Renal pelvis (tissue), 4 donors: Measurements from ENCODE around the gene RUFY4. TPM values are rescaled to one million over a fixed set of nuclear protein-coding genes. Genes with fewer than 3 reads are reported as not detected.

Experiments
- DNase-seq: peaks from one replicate; pipeline ENCODE4 v3.0.0-alpha.2; 2013
- polyA plus RNA-seq, 3 donors: library from polyadenylated mRNA; unstranded; fragments of 120-200 nt; gene quantifications; one replicate each; pipeline ENCODE4 v1.2.1, GENCODE V29; 2013; ENCODE audit not compliant: insufficient read length in 3 of 3

The RUFY4 gene
- polyA plus RNA-seq, 3 donors: 0.08 to 0.43 (median 0.36) TPM

DNA sequence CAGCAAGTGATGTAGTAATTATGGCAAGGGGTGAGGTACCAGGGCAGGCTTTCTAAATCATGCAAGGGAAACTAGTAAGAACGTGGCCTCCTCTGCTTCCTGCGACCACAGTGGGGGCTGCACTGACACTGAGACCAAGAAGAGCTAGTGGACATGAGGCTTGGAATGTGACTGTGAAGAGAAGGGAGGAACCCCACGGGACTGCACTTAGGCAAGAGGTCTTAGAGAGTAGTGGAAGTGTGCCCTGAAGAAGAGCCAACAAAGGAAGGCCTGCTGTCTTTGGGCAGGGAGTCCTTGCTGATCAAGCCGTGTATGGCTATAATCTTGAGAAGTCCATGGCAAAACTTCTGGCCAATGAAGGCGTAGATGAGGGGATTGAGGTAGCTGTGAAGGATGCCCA lies 8.9 kb upstream of the RUFY4 start:
- no peak for DNase-seq

DNA sequence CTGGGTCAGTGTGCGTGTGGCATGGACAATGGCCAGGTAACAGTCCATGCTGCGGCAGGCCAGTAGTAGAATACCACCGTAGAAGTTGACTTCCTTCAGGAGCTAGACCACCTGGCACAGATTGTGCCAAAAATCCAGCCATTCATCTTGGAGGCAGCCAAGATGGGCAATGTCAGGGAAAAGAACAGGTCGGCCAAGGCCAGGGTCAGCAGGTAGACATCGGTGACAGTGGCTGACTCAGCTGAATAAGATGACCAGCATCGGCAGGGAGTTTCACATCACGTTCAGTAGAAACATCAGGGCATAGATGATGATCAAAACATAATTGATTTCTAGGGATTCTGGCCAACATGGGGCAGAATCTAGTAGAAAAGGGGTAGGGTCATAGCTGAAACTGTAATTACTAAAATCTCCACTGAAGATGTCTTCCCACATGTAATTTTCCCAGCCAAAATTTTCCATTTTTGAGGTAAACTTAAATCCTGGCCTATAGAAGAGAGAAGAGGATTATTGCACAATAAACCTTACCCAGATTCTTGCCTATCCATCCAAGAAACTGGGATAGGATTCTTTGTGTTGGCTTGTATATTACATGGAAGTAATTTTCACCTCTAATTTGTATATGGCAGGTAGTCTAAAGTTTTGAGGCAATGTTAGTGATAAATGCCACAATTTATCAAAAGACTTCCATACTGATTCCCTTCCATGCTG lies 7.9 kb upstream of the RUFY4 start:
- no peak for DNase-seq

DNA sequence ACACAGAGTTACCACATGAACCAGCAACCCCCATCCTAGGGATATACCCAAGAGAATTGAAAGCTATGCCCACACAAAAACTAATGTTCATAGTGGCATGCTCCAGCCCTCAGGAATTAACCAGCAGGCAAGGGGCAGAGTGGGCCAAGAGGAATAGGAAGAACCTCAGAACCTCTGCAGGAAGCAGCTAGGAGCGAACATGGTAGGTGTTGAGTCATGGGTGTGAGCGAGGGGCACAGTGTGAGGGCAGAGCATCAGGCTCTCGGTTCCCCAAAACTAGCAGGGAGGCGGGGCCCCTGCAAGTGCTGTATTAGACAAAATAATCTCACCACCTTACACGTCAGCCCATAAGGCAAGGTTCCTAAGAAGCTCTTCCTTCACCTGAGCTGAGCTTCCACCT lies 5.6 kb upstream of the RUFY4 start:
- DNase-seq: no peak

DNA sequence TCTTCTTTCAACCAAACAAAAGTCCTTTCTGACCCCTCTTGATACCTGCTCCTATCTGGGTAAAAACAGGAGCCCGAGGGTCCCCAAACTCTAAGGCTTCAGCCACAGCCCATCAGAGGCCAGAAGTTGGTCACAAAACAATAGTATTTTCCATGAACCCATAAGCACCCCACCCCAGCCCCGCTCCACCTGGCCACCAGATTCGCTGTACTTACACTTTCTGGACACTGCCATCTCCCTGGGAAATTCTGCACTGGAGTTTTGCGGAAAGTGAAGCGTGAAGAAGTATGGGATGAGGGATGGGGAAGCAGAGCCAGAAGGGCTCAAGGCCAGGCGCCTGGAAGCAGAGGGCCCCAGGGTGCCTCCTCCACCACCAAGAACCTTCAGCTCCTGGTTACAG lies 5.2 kb upstream of the RUFY4 start:
- DNase-seq: no peak

DNA sequence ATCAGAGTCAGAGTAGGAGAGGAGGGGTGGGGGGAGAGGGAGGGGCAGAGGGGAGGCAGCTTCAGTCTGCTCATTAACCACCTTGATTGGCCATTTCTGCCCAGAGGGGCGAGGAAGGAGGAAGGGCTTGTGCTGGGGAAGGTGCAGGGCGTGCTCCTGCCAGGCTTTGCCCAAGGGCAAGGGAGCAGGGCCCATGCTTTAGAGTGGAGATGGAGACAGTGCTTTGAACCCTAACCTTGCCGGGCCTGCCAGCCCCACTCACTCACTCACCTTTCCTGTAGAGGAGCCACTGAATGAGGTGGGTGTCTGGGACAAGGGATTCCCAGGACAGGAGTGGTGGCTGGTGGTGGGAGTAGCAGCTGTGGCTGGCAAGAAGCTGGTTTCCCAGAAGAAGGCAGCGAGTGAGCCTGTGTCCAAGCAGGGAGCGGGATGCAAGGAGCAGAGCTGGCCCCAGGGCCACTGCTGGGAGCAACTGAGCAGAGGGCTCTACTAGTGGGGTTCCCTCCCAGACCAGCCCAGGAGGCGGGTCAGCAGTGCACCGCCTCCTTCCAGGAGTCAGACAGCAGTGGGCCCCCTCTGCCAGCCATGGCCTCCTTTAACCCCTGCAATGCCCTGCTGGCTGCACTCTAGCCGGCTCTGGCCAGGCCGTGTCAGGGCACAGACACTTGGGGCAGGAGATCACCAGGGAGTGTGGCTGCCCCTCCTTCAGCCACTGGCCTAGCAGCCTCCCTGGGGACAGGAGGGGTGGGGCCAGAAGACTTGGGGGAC lies 3.6 kb upstream of the RUFY4 start:
- DNase-seq: no peak

DNA sequence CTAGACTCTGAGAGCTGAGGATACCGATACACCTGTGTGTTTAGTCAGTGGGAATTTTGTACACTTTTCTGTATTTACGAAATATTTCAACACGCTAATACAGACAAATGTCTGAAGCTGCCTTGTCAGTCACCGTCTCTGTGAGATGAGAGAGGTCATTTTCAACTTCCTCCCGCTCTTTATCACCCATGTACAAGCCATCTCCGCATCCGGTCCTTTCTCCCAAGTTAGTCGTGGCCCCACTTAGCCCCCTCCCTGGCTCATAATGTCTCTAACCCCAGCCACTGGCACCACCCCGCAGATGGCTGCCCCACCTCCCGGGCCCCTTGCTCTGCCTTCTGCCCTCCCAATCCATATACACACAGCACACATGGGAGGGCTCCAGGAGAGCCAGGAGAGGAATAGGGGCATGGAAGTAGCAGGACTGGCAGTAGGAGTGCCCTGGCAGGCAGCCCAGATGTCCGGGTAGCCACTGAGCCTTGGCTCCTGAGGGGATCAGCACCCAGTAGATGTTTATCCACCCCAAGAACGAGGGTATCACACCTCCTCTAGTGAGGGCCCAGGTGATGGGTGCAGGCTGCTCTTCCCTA lies 2.0 kb upstream of the RUFY4 start:
- no peak for DNase-seq

DNA sequence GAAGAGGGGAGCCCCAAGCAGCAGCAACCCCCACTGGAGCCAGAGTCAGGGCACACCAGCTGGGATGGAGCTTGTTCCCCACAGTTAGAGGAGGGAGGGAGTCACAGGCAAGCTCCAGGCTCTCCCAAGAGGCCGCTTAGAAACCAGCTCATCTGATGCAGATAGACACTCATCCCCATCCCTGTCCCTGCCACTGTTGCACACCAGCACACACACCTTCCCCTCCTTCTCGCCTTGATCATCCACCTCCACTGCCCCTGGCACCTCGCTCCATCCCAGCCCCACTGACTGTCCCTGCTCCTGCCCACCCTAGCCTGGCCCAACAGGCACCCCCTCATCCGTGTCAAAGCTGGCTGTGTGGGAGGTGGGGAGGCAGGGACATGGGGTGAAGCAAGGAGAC lies 1.5 kb upstream of the RUFY4 start:
- DNase-seq: no peak

DNA sequence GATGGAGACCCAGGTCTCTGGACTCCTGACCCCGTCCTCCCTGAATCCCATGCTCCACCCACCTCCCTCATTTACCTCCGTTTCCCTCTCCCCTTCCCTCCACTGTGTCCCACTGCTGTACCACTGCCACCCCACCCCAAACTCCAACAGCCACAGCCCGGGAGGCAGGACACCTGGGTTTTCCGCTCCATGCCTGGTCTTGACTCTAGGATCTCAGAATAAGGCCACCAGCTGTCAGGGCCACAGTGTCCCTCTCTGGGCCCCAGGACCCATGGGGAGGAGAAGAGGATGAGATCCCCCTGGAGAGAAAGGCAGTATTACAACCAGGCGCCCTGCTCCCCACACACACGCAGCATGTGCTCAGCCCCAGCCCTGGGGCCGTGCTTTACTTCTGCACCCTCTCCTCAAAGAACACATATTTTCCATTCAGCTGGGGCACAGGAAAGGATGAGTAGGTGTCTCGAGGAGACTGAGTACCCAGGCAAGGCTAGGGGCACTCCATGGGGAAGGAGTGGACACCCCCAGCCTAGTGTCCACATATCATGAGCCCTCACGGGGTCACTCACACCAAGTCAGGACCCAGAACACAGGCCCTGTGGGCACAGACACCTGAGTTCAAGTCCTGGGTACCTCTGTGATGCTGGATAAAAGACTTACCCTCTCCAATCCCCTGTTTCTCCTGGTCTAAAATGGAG lies 700 bp downstream of the RUFY4 start:
- DNase-seq: no peak

DNA sequence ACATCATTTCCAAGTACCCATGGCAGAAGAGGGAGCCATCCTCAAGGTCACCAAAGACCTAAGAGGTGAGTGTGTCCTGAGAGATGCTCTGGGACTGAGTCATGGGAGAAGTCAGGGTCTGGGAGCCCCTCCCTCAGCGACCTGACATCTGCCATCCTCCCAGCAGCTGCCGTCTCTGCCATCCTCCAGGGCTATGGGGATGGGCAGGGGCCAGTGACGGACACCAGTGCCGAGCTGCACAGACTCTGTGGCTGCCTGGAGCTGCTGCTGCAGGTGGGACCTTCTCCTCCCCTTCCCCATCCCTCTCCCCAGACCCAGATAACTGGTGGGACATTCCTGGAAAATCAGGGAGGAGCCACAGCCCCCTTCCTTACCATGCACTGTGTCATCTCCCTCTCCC lies 1.5 kb downstream of the RUFY4 start:
- no peak for DNase-seq

DNA sequence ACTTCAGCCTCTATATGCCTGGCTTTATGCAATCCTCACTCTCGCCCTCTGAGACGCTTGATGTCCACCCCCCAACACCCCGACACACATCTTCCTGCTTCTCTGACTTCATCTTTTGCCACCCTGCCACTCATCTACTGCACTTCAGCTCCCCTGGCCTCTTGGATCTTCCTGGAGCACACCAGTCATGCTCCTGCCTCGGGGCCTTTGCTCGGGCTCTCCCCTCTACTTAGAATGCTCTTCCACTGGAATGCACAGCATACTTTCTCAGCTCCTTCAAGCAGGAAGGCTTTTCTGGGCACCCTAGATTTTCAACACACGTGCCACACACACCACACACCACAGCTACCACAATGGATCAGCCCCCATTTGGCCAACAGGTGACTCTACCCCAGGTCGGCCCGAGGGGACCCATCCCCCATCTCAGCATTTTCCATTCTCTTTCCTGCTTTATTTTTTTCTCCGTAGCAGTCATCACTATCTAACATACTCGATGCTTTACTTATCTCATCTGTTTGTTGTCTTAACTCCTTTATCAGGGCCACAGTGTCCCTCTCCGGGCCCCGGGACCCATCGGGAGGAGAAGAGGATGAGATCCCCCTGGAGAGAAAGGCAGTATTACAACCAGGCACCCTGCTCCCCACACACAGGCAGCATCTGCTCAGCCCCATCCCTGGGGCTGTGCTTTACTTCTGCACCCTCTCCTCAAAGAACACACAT lies 2.3 kb downstream of the RUFY4 start:
- no peak for DNase-seq

DNA sequence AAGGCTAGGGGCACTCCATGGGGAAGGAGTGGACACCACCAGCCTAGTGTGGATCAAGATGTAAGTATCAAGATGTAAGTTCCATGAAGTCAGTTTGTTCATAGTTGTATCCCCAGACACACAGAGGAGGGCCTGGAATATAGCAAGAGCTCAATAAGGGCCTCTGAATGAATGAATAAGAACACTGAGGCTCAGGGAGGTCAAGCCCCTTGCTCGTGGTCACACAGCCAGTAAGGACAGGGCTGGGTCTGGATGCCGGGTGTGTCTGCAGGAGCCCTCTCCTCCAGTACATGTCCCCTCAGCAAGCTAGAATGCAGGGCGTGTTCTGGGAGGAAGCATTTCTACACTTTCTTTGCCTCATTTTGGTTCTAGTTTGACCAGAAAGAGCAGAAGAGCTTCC lies 2.9 kb downstream of the RUFY4 start:
- DNase-seq: no peak

DNA sequence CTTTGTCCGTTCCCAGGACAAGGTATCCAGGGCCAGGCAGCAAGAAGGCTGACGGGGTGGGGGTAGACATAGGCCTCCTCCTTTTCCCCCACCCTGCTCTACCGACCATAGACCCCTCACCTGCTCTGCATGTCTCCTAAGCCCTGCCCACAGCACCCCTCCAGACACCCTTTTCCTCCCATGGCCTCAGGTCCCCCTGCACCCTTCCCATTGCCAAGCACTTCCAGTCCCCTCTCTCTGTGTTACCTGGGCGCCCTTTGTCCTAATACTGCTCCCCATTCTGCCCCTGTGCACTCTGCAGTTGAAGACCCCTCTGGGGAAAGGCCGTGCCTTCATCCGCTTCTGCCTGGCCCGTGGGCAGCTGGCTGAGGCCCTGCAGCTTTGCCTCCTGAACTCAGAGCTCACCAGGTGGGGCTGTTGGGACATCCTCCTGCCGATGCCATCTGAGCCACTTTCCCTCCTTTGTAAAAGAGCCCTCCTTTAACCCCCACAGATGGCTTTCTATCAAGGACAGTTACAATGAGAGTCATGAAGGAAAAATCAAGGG lies 3.5 kb downstream of the RUFY4 start:
- DNase-seq: no peak

DNA sequence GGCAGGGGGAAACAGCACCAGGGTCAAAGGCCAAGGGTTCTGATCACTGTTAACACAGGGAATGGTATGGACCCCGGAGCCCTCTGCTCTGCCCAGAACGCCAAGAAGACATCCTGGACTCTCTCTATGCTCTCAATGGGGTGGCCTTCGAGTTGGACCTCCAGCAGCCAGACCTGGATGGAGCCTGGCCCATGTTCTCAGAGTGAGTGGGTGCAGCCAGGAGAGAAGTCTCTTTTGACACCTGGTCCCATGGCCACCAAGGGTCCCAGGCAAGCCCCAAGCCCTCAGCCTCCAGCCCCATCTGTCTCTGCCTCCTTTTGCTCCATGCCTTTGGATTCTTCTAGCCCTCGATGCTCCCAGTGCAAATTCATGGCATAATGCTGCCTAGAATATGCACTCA lies 4.1 kb downstream of the RUFY4 start:
- no peak for DNase-seq

DNA sequence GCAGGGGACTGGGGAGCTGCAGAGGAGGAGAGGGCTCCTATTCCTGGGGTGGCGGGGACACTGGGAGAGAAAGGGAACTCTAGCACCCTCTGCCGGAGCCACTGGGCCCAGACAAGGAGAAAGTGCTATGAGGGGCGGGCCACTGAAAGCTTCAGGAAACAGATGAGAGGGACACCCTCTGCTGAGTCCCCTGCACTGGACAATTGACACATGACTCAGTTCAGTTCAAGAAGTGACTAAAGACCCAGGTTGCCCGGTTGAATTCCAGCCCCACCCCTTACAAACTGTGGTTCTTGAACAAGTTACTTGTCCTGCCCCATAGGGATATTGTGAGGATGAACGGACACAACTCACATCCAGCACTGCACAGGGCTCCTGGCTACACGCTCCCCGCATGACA lies 5.0 kb downstream of the RUFY4 start:
- DNase-seq: no peak

DNA sequence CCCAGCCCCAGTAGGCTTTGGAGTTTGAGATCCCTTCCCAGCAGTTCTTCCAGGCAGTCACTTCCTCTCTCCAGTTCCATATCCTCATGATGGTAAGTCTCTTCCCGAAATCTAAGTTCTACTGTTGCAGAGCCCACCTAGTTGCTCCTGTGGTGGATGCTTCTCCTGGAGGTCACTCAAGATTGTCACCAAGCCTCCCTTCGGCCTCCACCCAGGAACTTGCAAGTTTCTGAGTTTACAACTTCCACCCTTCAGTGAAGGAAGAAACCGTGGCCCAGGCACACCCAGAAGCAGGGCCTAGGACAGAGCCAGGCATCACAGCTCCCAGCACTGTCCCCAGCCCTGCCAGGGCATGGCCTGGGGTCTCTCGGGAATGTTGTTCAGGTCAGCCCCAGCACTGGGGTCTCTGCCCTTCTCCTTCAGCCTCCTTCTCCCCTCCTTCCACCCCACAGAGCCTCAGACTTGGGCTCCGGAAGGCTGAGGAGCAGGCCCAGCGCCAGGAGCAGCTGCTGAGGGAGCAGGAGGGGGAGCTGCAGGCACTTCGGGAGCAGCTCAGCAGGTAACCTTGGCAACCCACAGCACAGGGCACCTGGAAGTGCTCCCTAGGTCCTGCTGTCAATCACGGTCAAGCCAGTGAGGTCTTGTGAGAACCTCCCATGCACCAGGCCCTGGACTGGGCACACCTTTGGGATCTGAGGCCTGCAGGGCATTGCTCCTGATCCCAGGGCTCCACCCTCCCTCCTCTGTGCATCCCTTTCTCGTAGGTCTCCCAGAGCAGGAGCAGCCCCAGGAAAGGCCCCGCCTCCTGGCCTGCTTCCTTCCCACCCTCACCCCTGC lies 7.1 kb downstream of the RUFY4 start:
- no peak for DNase-seq

DNA sequence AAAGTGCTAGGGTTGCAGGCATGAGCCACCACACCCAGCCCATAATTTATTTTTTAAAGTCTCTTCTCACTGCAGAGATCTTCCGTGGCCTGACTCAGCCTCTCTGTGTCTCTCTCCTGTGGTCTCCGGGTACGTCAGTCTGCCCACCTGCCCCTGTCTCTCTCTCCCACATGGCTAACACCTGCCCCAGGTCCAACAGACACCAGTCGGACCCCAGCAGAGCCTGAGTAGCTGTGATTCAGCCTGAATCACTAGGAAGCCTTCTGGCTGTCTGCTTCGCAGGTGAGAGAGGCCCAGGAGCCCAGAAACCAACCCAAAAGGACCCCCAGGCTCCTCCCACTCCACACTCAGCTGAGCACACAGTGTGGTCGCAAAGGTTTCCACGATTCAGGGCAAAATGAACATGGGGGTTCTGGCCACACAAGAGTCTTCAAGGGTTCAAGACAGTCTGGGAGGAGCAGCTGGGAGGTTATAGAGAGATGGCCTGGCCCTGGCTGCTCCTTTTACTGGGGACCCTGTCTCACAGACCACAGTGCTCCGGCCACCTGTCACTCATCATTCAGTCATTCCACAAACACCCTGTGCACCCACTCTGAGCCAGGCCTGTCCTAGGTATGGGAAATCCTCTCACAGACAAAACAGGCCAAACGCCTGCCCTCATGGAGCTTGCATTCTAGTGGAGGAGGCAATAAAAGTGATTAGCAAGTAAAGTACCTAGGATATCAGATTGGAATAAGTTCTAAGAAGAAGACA lies 8.6 kb downstream of the RUFY4 start:
- no peak for DNase-seq

DNA sequence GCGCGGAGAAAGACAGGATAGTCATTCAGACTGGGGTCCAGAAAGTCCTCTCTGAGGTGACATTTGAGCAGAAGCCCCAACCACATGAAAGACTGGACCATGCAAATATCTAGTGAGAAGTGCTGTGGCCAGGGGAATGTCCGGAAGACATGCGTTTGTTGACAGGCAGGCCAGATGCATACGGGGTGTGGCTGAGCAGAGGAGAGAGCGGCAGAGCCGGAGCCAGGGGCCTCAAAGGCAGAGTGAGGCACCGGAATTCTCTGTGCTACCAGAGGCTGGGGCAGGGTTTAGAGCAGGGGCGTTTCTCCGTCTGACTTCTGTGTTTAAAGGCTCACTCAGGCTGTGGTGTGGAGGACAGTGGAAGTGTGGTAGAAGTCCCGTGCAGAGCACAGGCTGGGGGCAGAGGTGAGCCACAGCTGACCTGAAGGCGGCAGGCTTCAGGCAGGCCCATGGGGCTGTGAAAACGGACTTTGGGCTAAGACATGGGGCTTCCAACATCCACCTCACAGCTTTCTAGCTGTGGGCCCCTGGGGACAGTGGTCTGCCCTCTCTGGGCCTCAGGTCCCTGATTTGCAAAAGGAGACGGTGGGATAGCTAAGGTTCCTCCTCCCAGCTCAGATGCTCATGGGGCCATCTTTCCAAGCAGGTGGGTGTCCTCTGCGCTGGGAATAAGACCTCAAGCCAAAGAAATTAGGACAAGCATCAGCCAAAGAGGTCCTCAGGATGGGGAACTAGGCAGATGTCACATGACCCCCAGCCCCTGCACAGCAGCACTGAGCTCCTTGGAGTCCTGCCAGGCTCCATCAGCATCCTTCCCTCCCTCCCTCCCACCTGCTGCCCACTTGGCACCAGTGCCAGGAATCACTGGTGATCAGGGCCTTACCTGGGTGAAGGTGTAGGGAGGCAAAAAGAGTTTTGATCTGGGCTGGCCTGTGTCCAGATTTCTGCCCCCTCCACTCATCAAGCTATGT lies 11.2 kb downstream of the RUFY4 start:
- DNase-seq: no peak

DNA sequence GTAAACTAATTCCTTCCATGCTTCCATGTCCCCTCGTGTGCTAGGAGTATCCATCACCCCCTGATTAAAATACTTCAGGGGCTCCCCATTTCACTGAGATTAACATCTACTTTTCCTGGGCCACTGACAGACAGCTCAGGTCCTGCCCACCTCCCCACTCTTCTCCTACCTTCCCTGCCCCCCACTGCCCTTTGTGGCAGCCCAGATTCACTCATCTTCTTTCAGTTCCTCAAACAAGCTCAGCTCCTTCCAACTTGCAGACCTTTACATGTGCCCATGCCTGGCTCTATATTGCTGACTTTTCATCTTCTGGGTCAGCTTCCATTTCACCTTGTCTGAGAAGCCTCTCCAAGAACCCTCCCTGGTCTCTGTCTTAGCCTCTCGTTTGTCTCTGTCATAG lies 12.0 kb downstream of the RUFY4 start:
- DNase-seq: no peak

DNA sequence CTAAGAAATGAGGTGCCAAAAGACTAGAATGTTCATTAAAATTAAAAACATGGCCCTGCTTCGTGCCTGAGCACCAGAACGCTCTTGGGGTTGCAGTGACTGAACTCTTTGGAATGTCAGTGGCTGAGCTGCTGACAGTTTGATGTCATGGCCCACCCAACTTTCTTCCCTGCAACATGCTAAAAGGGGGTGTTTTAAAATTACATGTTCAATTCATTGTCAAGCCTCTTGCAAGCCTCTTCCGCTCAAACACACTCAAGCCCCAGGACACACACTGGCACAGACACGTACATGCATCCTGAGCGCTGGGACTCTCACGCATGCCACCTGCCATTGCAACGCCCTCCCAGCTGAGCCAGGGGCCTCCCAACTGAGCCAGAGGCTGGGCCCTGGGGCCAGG lies 12.6 kb downstream of the RUFY4 start:
- DNase-seq: no peak
